HL-60 (cell line): ENCODE results near the gene DNAJA4.

Source experiments
- DNase-seq, 2 experiments: peaks; one replicate each; pipeline ENCODE4 v3.0.0-alpha.2; 2010 to 2020; ENCODE audit warnings: low read depth in 1 of 2, low spot score in 1 of 2
- H3K27ac ChIP-seq: fragments of 250-450 bp; sonication (Bioruptor Pico); replicated peaks from 2 replicates; pipeline ENCODE4 v1.5.1; 2020; ENCODE audit warnings: mild to moderate bottlenecking, moderate library complexity
- H3K27me3 ChIP-seq: fragments of 250-450 bp; sonication (Bioruptor Pico); 2 replicates; pipeline ENCODE4 v1.5.1; 2021; ENCODE audit warnings: mild to moderate bottlenecking, moderate library complexity; ENCODE audit not compliant: insufficient read depth, poor library complexity, severe bottlenecking
- H3K4me3 ChIP-seq: replicated peaks from 2 replicates; pipeline ENCODE4 v1.5.1; 2011; ENCODE audit warnings: mild to moderate bottlenecking, control low read depth, low read length; ENCODE audit not compliant: insufficient read depth
- CTCF ChIP-seq: IDR thresholded peaks from one replicate; pipeline ENCODE4 v1.5.1; 2011; ENCODE audit warnings: low read length, control low read depth, inconsistent platforms; ENCODE audit not compliant: insufficient read depth
- GABPA ChIP-seq: IDR thresholded peaks from 2 replicates; pipeline ENCODE4 v1.6.1; 2012; ENCODE audit warnings: low read depth
- POLR2AphosphoS5 ChIP-seq: IDR thresholded peaks from 2 replicates; pipeline ENCODE4 v1.6.1; 2012; ENCODE audit warnings: low read depth
- REST ChIP-seq: IDR thresholded peaks from 2 replicates; pipeline ENCODE4 v1.6.1; 2012; ENCODE audit warnings: low read depth; ENCODE audit not compliant: insufficient replicate concordance
- SPI1 ChIP-seq: IDR thresholded peaks from 2 replicates; pipeline ENCODE4 v1.6.1; 2012; ENCODE audit warnings: low read depth, mild to moderate bottlenecking, borderline replicate concordance

Gene DNAJA4

GRCh38 chr15:78284758-78285157 lies 20.4 kb downstream of the DNAJA4 start:
- TF ChIP-seq REST = no peak
- TF ChIP-seq POLR2AphosphoS5 = no peak
- TF ChIP-seq GABPA = no peak
- TF ChIP-seq CTCF = no peak
- no peak for TF ChIP-seq SPI1
- Histone ChIP-seq H3K4me3 (no peak overlapping the region), H3K27ac (no peak overlapping the region), H3K27me3 (no peaks in the 10 kb centered on the region)
- no peak for DNase-seq

- DNase-seq = no peak
- TF ChIP-seq POLR2AphosphoS5 = no peak
- no peak for TF ChIP-seq SPI1
- no peak for TF ChIP-seq GABPA
- no peak for TF ChIP-seq REST
- no peak for TF ChIP-seq CTCF
- Histone ChIP-seq H3K27me3 (no peaks in the 10 kb centered on the region), H3K4me3 (no peak overlapping the region), H3K27ac (no peak overlapping the region)
Measured at GRCh38 chr15:78290222-78290621, 25.9 kb downstream of the DNAJA4 start.

GRCh38 chr15:78291052-78291451 lies 26.7 kb downstream of the DNAJA4 start:
- DNase-seq = no peak
- no peak for TF ChIP-seq POLR2AphosphoS5
- TF ChIP-seq GABPA = no peak
- TF ChIP-seq CTCF = no peak
- no peak for TF ChIP-seq REST
- TF ChIP-seq SPI1 = no peak
- no peaks in the 10 kb centered on the region for H3K27me3 ChIP-seq
- H3K27ac ChIP-seq = no peak overlapping the region
- H3K4me3 ChIP-seq = no peak overlapping the region
